Spinal cord (tissue), 10 donors: ENCODE data around the gene DDX6. TPM values are rescaled to one million over a fixed set of nuclear protein-coding genes. Genes with fewer than 3 reads are reported as not detected.
"Not testable (repeated sequence)": the region's sequence is repeated elsewhere in the genome, so short reads cannot be mapped to it uniquely, and the experiment has no call there.

ENCODE experiments used
- DNase-seq, 6 donors: peaks; one replicate each; pipeline versions ENCODE4 v3.0.0 to v3.0.0-alpha.2; 2013 to 2015; ENCODE audit warnings: low spot score in 6 of 6, low read depth in 4 of 6
- H3K27ac ChIP-seq: one replicate; pipeline ENCODE4 v1.5.1; 2013; ENCODE audit warnings: low read depth, low read length, control low read depth
- H3K27me3 ChIP-seq: one replicate; pipeline ENCODE4 v1.6.1; 2013; ENCODE audit warnings: low read length; ENCODE audit not compliant: control insufficient read depth, insufficient read depth
- H3K36me3 ChIP-seq: one replicate; pipeline ENCODE4 v1.6.1; 2013; ENCODE audit warnings: low read length; ENCODE audit not compliant: control insufficient read depth, insufficient read depth
- H3K4me1 ChIP-seq: one replicate; pipeline ENCODE4 v1.6.1; 2013; ENCODE audit warnings: low read length; ENCODE audit not compliant: control insufficient read depth, insufficient read depth
- H3K4me3 ChIP-seq: one replicate; pipeline ENCODE4 v1.5.1; 2013; ENCODE audit warnings: low read depth, low read length, control low read depth
- H3K9me3 ChIP-seq: one replicate; pipeline ENCODE4 v1.6.1; 2013; ENCODE audit warnings: low read length; ENCODE audit not compliant: control insufficient read depth, insufficient read depth
- WGBS: methylation state at CpG from one replicate; pipeline ENCODE4 v1.1.5; 2013; ENCODE audit warnings: missing lambda C conversion rate; ENCODE audit not compliant: insufficient coverage; 5-methylcytosine and 5-hydroxymethylcytosine counted together
- polyA plus RNA-seq, 2 donors: library from polyadenylated mRNA; unstranded; fragments of 120-200 nt; gene quantifications; one replicate each; pipeline ENCODE4 v1.2.1, GENCODE V29; 2013; ENCODE audit not compliant: insufficient read length in 2 of 2
- total RNA-seq, 2 donors: library from RNA; depleted of rRNA in 1 of 2; stranded (reverse); fragments of 120-200 nt in 1 of 2; fragments of >200 nt in 1 of 2; gene quantifications; one replicate each; pipeline versions ENCODE4 v1.2.3 to v1.2.4, GENCODE V29; 2013 to 2014
- donor health status: healthy.

DDX6 gene
- total and polyA plus RNA-seq, 4 donors, result 99.6 to 230 (median 136) TPM

GRCh38 chr11:118727001-118727720, 63.8 kb downstream of the DDX6 start:
- not testable (repeated sequence) for H3K4me3 ChIP-seq, H3K36me3 ChIP-seq, H3K9me3 ChIP-seq, H3K27ac ChIP-seq, DNase-seq, H3K27me3 ChIP-seq, H3K4me1 ChIP-seq
- 33% methylated on average over 1 of the region's 8 CpGs for WGBS

- not testable (repeated sequence) for H3K4me3 ChIP-seq, H3K27me3 ChIP-seq, H3K27ac ChIP-seq, DNase-seq, H3K9me3 ChIP-seq, H3K36me3 ChIP-seq, H3K4me1 ChIP-seq
- no CpG with 5 or more reads among the region's 10 CpGs for WGBS
These were observed 69.4 kb downstream of the DDX6 start for GRCh38 chr11:118721478-118722015.

- H3K27me3 ChIP-seq, H3K4me3 ChIP-seq, DNase-seq, H3K27ac ChIP-seq, H3K36me3 ChIP-seq, H3K9me3 ChIP-seq, H3K4me1 ChIP-seq: not testable (repeated sequence)
- no CpG with 5 or more reads among the region's 9 CpGs for WGBS
These were observed 70.2 kb downstream of the DDX6 start for GRCh38 chr11:118720740-118721139.

GRCh38 chr11:118720078-118720477, 70.9 kb downstream of the DDX6 start:
- not testable (repeated sequence) for H3K27me3 ChIP-seq, H3K4me1 ChIP-seq, DNase-seq, H3K27ac ChIP-seq, H3K36me3 ChIP-seq, H3K4me3 ChIP-seq, H3K9me3 ChIP-seq
- WGBS, result 38% methylated on average over 8 of the region's 13 CpGs

GRCh38 chr11:118718562-118718961, 72.4 kb downstream of the DDX6 start:
- not testable (repeated sequence) for H3K4me3 ChIP-seq, H3K4me1 ChIP-seq, H3K27me3 ChIP-seq, H3K27ac ChIP-seq, H3K9me3 ChIP-seq, DNase-seq, H3K36me3 ChIP-seq
- 86% methylated on average over 7 of the region's 7 CpGs for WGBS

- not testable (repeated sequence) for H3K36me3 ChIP-seq, H3K4me1 ChIP-seq, DNase-seq, H3K9me3 ChIP-seq, H3K4me3 ChIP-seq, H3K27ac ChIP-seq, H3K27me3 ChIP-seq
- WGBS, result 82% methylated on average over 3 of the region's 4 CpGs
These were observed 73.2 kb downstream of the DDX6 start for GRCh38 chr11:118717733-118718132.

- WGBS, result 77% methylated on average over 2 of the region's 6 CpGs
- H3K9me3 ChIP-seq, H3K36me3 ChIP-seq, DNase-seq, H3K27ac ChIP-seq, H3K4me1 ChIP-seq, H3K27me3 ChIP-seq, H3K4me3 ChIP-seq: not testable (repeated sequence)
These were observed 73.7 kb downstream of the DDX6 start for GRCh38 chr11:118717221-118717620.

GRCh38 chr11:118715837-118716260, 75.1 kb downstream of the DDX6 start:
- H3K9me3 ChIP-seq, result no peaks in the 10 kb centered on the region
- H3K4me3 ChIP-seq, result no peak overlapping the region
- 61% methylated on average over 2 of the region's 4 CpGs for WGBS
- H3K36me3 ChIP-seq, result no peaks in the 10 kb centered on the region
- no peaks in the 10 kb centered on the region for H3K27me3 ChIP-seq
- no peaks in the 10 kb centered on the region for H3K4me1 ChIP-seq
- no peak for DNase-seq
- H3K27ac ChIP-seq, result no peak overlapping the region

GRCh38 chr11:118715245-118715831, 75.6 kb downstream of the DDX6 start:
- 74% methylated on average over 3 of the region's 5 CpGs for WGBS
- Histone ChIP-seq H3K4me3 (no peak overlapping the region), H3K9me3 (no peaks in the 10 kb centered on the region), H3K27ac (no peak overlapping the region), H3K27me3 (no peaks in the 10 kb centered on the region), H3K36me3 (no peaks in the 10 kb centered on the region), H3K4me1 (no peaks in the 10 kb centered on the region)
- no peak for DNase-seq

GRCh38 chr11:118714816-118715215, 76.1 kb downstream of the DDX6 start:
- DNase-seq, result no peak

More at GRCh38 chr11:118714816-118715215, 76.1 kb downstream of the DDX6 start:
- H3K36me3 ChIP-seq, result no peaks in the 10 kb centered on the region
- no peaks in the 10 kb centered on the region for H3K9me3 ChIP-seq
- no peaks in the 10 kb centered on the region for H3K27me3 ChIP-seq
- no peaks in the 10 kb centered on the region for H3K4me1 ChIP-seq
- no peak overlapping the region for H3K4me3 ChIP-seq
- no peak overlapping the region for H3K27ac ChIP-seq
